BLaER1 (cell line): Measurements from ENCODE around the gene PPP1R12C.
"Not testable (repeated sequence)": the region's sequence is repeated elsewhere in the genome, so short reads cannot be mapped to it uniquely, and the experiment has no call there.

Experiments
- H3K27ac ChIP-seq: shearing (Covaris generic); formaldehyde crosslinking; 2 replicates; pipeline ENCODE4 v1.8.1; 2022
- H3K27me3 ChIP-seq: shearing (Covaris generic); formaldehyde crosslinking; 2 replicates; pipeline ENCODE4 v1.8.1; 2022
- H3K36me3 ChIP-seq: shearing (Covaris generic); formaldehyde crosslinking; 2 replicates; pipeline ENCODE4 v1.8.1; 2022
- H3K4me1 ChIP-seq: shearing (Covaris generic); formaldehyde crosslinking; 2 replicates; pipeline ENCODE4 v1.8.1; 2022
- H3K4me2 ChIP-seq: shearing (Covaris generic); formaldehyde crosslinking; 2 replicates; pipeline ENCODE4 v1.8.1; 2022
- H3K4me3 ChIP-seq: shearing (Covaris generic); formaldehyde crosslinking; 2 replicates; pipeline ENCODE4 v1.8.1; 2022
- H3K9ac ChIP-seq: shearing (Covaris generic); formaldehyde crosslinking; 2 replicates; pipeline ENCODE4 v1.8.1; 2022
- H3K9me3 ChIP-seq: shearing (Covaris generic); formaldehyde crosslinking; 2 replicates; pipeline ENCODE4 v1.8.1; 2022
- H4K20me1 ChIP-seq: shearing (Covaris generic); formaldehyde crosslinking; 2 replicates; pipeline ENCODE4 v1.8.1; 2022
- Cebpa-rat ChIP-seq: shearing (Covaris generic); IDR thresholded peaks from 2 replicates; pipeline ENCODE4 v1.8.1; 2022

PPP1R12C gene

GRCh38 chr19:55063492-55063843 lies 54.0 kb downstream of the PPP1R12C start:
- H3K4me3 ChIP-seq = peak overlapping the region; percentile 96; the same call in 1 of the 2 replicates
- 0 out of 2 replicates have a peak, but pooled peaks cover 3% of the 10 kb centered on the region for H4K20me1 ChIP-seq
- no peak overlapping the region for H3K9ac ChIP-seq
- no peak for TF ChIP-seq Cebpa-rat
- peaks cover 23% of the 10 kb centered on the region for H3K4me1 ChIP-seq
- no peak overlapping the region for H3K4me2 ChIP-seq
- H3K27ac ChIP-seq = no peak overlapping the region
- no peaks in the 10 kb centered on the region for H3K9me3 ChIP-seq
- peaks cover 32% of the 10 kb centered on the region for H3K27me3 ChIP-seq
- H3K36me3 ChIP-seq = peaks cover 16% of the 10 kb centered on the region

GRCh38 chr19:55062735-55063491 lies 54.5 kb downstream of the PPP1R12C start, which contains the start of gene RDH13:
RDH13 (minus strand) TSS chr19:55063148; CDS start chr19:55063032, 116 bp downstream.
- peak within 1 kb of the TSS; percentile 96 for H3K4me3 ChIP-seq
- peaks cover 23% of the 10 kb centered on the region for H3K4me1 ChIP-seq
- peaks cover 22% of the 10 kb centered on the region for H3K36me3 ChIP-seq
- H3K9ac ChIP-seq = peak within 1 kb of the TSS; percentile 94
- no peaks in the 10 kb centered on the region for H3K9me3 ChIP-seq
- H3K27ac ChIP-seq = peak within 1 kb of the TSS; percentile 87
- 0 out of 2 replicates have a peak, but pooled peaks cover 5% of the 10 kb centered on the region for H4K20me1 ChIP-seq
- peaks cover 26% of the 10 kb centered on the region for H3K27me3 ChIP-seq
- H3K4me2 ChIP-seq = peak within 1 kb of the TSS; percentile 97
- no peak for TF ChIP-seq Cebpa-rat

GRCh38 chr19:55060287-55060686 lies 57.1 kb downstream of the PPP1R12C start:
- H3K27ac ChIP-seq, H3K4me3 ChIP-seq, H3K9me3 ChIP-seq, H3K9ac ChIP-seq, H3K4me2 ChIP-seq, H4K20me1 ChIP-seq, H3K27me3 ChIP-seq: not testable (repeated sequence)
- Histone ChIP-seq H3K36me3 (peaks cover 48% of the 10 kb centered on the region), H3K4me1 (peaks cover 23% of the 10 kb centered on the region)

- Histone ChIP-seq H3K9me3 (no peaks in the 10 kb centered on the region), H3K27me3 (no peaks in the 10 kb centered on the region), H3K9ac (no peak overlapping the region), H3K4me3 (no peak overlapping the region), H3K4me2 (no peak overlapping the region), H3K4me1 (peaks cover 23% of the 10 kb centered on the region), H3K27ac (no peak overlapping the region), H4K20me1 (peaks cover 5% of the 10 kb centered on the region; the same call in 1 of the 2 replicates), H3K36me3 (peaks cover 61% of the 10 kb centered on the region)
- TF ChIP-seq Cebpa-rat = no peak
Observed at GRCh38 chr19:55058781-55059610, 58.4 kb downstream of the PPP1R12C start.

- H3K36me3 ChIP-seq = peaks cover 83% of the 10 kb centered on the region
Observed at GRCh38 chr19:55056827-55057226, 60.6 kb downstream of the PPP1R12C start.

DNA sequence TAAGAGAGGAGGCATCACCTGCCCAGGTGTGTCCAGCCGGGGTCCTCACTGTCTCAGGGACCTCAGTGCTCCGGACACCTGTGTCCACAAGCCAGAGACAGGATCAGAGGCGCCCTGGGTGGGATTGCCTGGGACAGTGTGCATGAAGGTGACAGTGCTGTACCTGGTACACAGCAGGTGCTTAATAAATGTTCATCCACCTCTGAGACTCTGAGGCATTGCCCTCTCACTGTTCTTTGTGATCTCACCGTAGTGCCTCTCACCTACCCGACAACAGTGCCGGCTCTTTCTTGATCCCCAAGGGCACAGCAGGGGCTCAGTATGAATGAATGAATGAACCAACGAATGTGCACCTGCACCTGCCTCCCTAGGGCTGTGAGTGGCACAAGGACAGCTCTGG lies 63.7 kb downstream of the PPP1R12C start:
- Histone ChIP-seq H3K27ac (no peak overlapping the region), H3K36me3 (peaks cover 99% of the 10 kb centered on the region), H3K4me3 (no peak overlapping the region), H3K4me2 (no peak overlapping the region), H3K9ac (no peak overlapping the region), H3K27me3 (no peaks in the 10 kb centered on the region), H4K20me1 (peaks cover 42% of the 10 kb centered on the region), H3K9me3 (no peaks in the 10 kb centered on the region), H3K4me1 (no peaks in the 10 kb centered on the region)
- no peak for TF ChIP-seq Cebpa-rat

More at GRCh38 chr19:55056827-55057226, 60.6 kb downstream of the PPP1R12C start:
- H3K4me1 ChIP-seq = peaks cover 16% of the 10 kb centered on the region
- no peak for TF ChIP-seq Cebpa-rat
- H3K9ac ChIP-seq = no peak overlapping the region
- H3K27me3 ChIP-seq = no peaks in the 10 kb centered on the region
- peaks cover 15% of the 10 kb centered on the region; the same call in 1 of the 2 replicates for H4K20me1 ChIP-seq
- H3K4me3 ChIP-seq = no peak overlapping the region
- no peaks in the 10 kb centered on the region for H3K9me3 ChIP-seq
- no peak overlapping the region for H3K4me2 ChIP-seq
- no peak overlapping the region for H3K27ac ChIP-seq

- Histone ChIP-seq H3K4me1 (no peaks in the 10 kb centered on the region), H3K36me3 (peaks cover 99% of the 10 kb centered on the region), H3K4me3 (no peak overlapping the region), H4K20me1 (peaks cover 59% of the 10 kb centered on the region), H3K9me3 (no peaks in the 10 kb centered on the region), H3K27ac (no peak overlapping the region), H3K4me2 (no peak overlapping the region), H3K27me3 (no peaks in the 10 kb centered on the region), H3K9ac (no peak overlapping the region)
- no peak for TF ChIP-seq Cebpa-rat
Observed at GRCh38 chr19:55050749-55051532, 66.5 kb downstream of the PPP1R12C start.

DNA sequence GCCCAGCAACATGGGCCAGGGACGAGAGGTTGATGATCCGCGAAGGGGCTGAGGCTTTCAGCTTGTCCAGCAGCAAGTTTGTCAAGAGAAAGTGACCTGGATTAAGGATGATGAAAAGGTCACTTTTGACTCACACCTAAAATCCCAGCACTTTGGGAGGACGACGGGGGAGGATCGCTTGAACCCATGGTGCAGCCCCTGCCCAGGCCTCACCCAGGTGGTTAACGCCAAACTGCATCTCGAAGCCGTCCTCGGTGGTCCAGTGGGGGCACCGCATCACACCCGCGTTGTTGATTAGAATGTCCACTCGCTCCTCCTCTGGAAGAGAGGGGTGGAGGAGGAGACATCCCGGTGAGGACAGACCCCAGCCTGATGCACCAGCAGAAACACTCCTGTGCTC lies 69.0 kb downstream of the PPP1R12C start:
- no peak for TF ChIP-seq Cebpa-rat
- Histone ChIP-seq H3K4me3 (no peak overlapping the region), H3K36me3 (peaks cover 99% of the 10 kb centered on the region), H3K27ac (no peak overlapping the region), H3K4me2 (no peak overlapping the region), H3K4me1 (no peaks in the 10 kb centered on the region; the same call in 1 of the 2 replicates), H3K9ac (no peak overlapping the region), H4K20me1 (peaks cover 75% of the 10 kb centered on the region), H3K27me3 (no peaks in the 10 kb centered on the region), H3K9me3 (no peaks in the 10 kb centered on the region)

- Histone ChIP-seq H3K9me3 (no peaks in the 10 kb centered on the region), H3K9ac (no peak overlapping the region), H3K4me1 (peaks cover 3% of the 10 kb centered on the region; the same call in 1 of the 2 replicates), H4K20me1 (peaks cover 75% of the 10 kb centered on the region), H3K36me3 (peaks cover 99% of the 10 kb centered on the region), H3K4me2 (no peak overlapping the region), H3K27ac (no peak overlapping the region), H3K4me3 (no peak overlapping the region), H3K27me3 (no peaks in the 10 kb centered on the region)
- TF ChIP-seq Cebpa-rat = no peak
Observed at GRCh38 chr19:55047951-55048350, 69.5 kb downstream of the PPP1R12C start.
